GM12878 (cell line): ENCODE measurements around the gene RAB6D. TPM values are rescaled to one million over a fixed set of nuclear protein-coding genes. Genes with fewer than 3 reads are reported as not detected.
"Not testable (repeated sequence)": the region's sequence is repeated elsewhere in the genome, so short reads cannot be mapped to it uniquely, and the experiment has no call there.

ENCODE experiments used
- ATAC-seq: fragments of 200-7000 bp; cut with Tn5 transposase; 3 replicates; pipeline ENCODE4 v1.9.1; 2020; ENCODE audit warnings: mild to moderate bottlenecking, moderate library complexity
- BruUV-seq: library from RNA; stranded (reverse); fragments of 400-500 nt; replicated peaks from 2 replicates; lab custom pipeline; 2021; lab: Mats Ljungman, UMichigan
- CTCF ChIA-PET: fragments of 300-600 bp; sonication (Branson Sonifier 250); formaldehyde crosslinking; extraction: SDS; loops from one replicate; lab custom pipeline; 2021; ENCODE audit warnings: inconsistent platforms; lab: Yijun Ruan, JAX
- POLR2A ChIA-PET: fragments of 350-600 bp; formaldehyde crosslinking; extraction: SDS; loops from one replicate; lab custom pipeline; 2021; ENCODE audit warnings: inconsistent platforms; lab: Charles Lee
- RAD21 ChIA-PET: fragments of 300-600 bp; sonication (Branson Sonifier 250); formaldehyde crosslinking; loops from one replicate; lab custom pipeline; 2023; ENCODE audit warnings: antibody characterized with exemption; ENCODE audit not compliant: unreplicated experiment; lab: Charles Lee
- SMC1A ChIA-PET: fragments of 300-600 bp; sonication (Branson Sonifier 250); formaldehyde crosslinking; loops from one replicate; lab custom pipeline; 2023; ENCODE audit not compliant: unreplicated experiment, uncharacterized antibody; lab: Charles Lee
- DNase-seq: peaks from one replicate; pipeline ENCODE4 v3.0.0-alpha.2; 2011; ENCODE audit warnings: low read depth, low spot score
- FAIRE-seq: peaks from 3 replicates; lab custom pipeline; 2011; peaks lifted over from hg19 to GRCh38; lab: Jason Lieb, UNC
- H2AFZ ChIP-seq: 2 replicates; pipeline ENCODE4 v1.6.0; 2011; ENCODE audit warnings: low read depth, low read length, control low read depth; ENCODE audit not compliant: control insufficient read depth
- H3K27ac ChIP-seq: 2 replicates; pipeline ENCODE4 v1.5.1; 2011; ENCODE audit warnings: control low read depth; ENCODE audit not compliant: control insufficient read depth, insufficient read depth
- H3K27me3 ChIP-seq, 2 experiments: replicated peaks in 1 of 2; 2 replicates each; pipeline versions ENCODE4 v1.6.0 to v1.6.1; 2011; ENCODE audit warnings: low read length in 1 of 2; ENCODE audit not compliant: control insufficient read depth in 2 of 2, insufficient read depth in 2 of 2
- H3K36me3 ChIP-seq, 2 experiments: 2 replicates each; pipeline ENCODE4 v1.5.1; 2011; ENCODE audit warnings: low read length in 1 of 2; ENCODE audit not compliant: control insufficient read depth in 2 of 2, insufficient read depth in 2 of 2
- H3K4me1 ChIP-seq: 2 replicates; pipeline ENCODE4 v1.6.1; 2011; ENCODE audit warnings: mild to moderate bottlenecking, low read length, moderate library complexity, mixed read lengths; ENCODE audit not compliant: control insufficient read depth, insufficient read depth
- H3K4me2 ChIP-seq: 2 replicates; pipeline ENCODE4 v1.6.0; 2011; ENCODE audit warnings: control low read depth; ENCODE audit not compliant: control insufficient read depth, insufficient read depth
- H3K4me3 ChIP-seq: fragments of 200-600 bp; sonication (generic); 2 replicates; pipeline ENCODE4 v1.5.1; 2016
- H3K79me2 ChIP-seq: 2 replicates; pipeline ENCODE4 v1.6.0; 2011; ENCODE audit warnings: low read length; ENCODE audit not compliant: control insufficient read depth, insufficient read depth
- H3K9ac ChIP-seq: 2 replicates; pipeline ENCODE4 v1.8.0; 2011; ENCODE audit warnings: low read length, control low read depth, mixed read lengths; ENCODE audit not compliant: control insufficient read depth, insufficient read depth
- H3K9me3 ChIP-seq: replicated peaks from 3 replicates; pipeline ENCODE4 v1.5.1; 2011; ENCODE audit warnings: mild to moderate bottlenecking, low read length; ENCODE audit not compliant: control insufficient read depth, insufficient read depth
- H4K20me1 ChIP-seq: 2 replicates; pipeline ENCODE4 v1.6.0; 2011; ENCODE audit not compliant: control insufficient read depth, insufficient read depth
- WGBS: methylation state at CpG from one replicate; pipeline ENCODE4 v1.1.6; 2016; ENCODE audit warnings: low lambda C conversion rate; ENCODE audit not compliant: insufficient replicate concordance, insufficient coverage; ENCODE audit errors: missing lambda C conversion rate; 5-methylcytosine and 5-hydroxymethylcytosine counted together
- in situ Hi-C: fragments of 300-500 bp; cut with MboI; formaldehyde crosslinking; loops from 9 replicates; pipeline ENCODE4 v1.14.3; 2018; ENCODE audit warnings: mixed read lengths
- intact Hi-C: fragments of 100-400 bp; cut with micrococcal nuclease; formaldehyde crosslinking; loops from one replicate; pipeline ENCODE4 v1.14.2; 2022; ENCODE audit not compliant: unreplicated experiment
- polyA plus RNA-seq, 11 experiments: library from polyadenylated mRNA; depleted of rRNA in 4 of 11; unstranded in 6 of 11; stranded (reverse) in 5 of 11; fragments of >200 nt; fragmentation: Nextera tagmentation in 4 of 11; fragmentation: Illumina TruSeq in 1 of 11; extraction: Ambion mirVana in 4 of 11; extraction: Trizol in 1 of 11; gene quantifications; 1 replicate in 1 of 11; 2 replicates in 10 of 11; pipeline versions ENCODE4 v1.2.1 to v1.2.3, GENCODE V29; 2011 to 2016; ENCODE audit warnings: inconsistent platforms in 2 of 11, missing spikeins in 2 of 11, low read depth in 1 of 11
- total RNA-seq, 4 experiments: library from RNA; depleted of rRNA in 3 of 4; stranded (reverse); fragments of >200 nt in 3 of 4; fragmentation: Illumina TruSeq in 1 of 4; extraction: Trizol in 1 of 4; gene quantifications; 2 replicates each; pipeline versions ENCODE4 v1.2.1 to v1.2.3, GENCODE V29; 2013 to 2021

RAB6D gene
- total and polyA plus RNA-seq, 10 of the 15 experiments (the other 5 are each of a cell fraction or from before 2014, with no cell fraction given) = 0.03 to 0.11 (median 0.05) TPM; not detected in 6

- BruUV-seq, intact Hi-C loops, DNase-seq, H3K9me3 ChIP-seq, H3K9ac ChIP-seq, H4K20me1 ChIP-seq, RAD21 ChIA-PET, H3K4me1 ChIP-seq, POLR2A ChIA-PET, H3K4me3 ChIP-seq, H3K4me2 ChIP-seq, CTCF ChIA-PET, H3K27ac ChIP-seq, ATAC-seq, H3K27me3 ChIP-seq, H2AFZ ChIP-seq, H3K79me2 ChIP-seq, FAIRE-seq, H3K36me3 ChIP-seq, in situ Hi-C loops, SMC1A ChIA-PET: not testable (repeated sequence)
- 27% methylated on average over 10 of the region's 11 CpGs for WGBS
Measured at GRCh38 chr2:131391471-131391870, 27.5 kb upstream of the RAB6D start.

GRCh38 chr2:131390495-131391130 lies 26.6 kb upstream of the RAB6D start:
- intact Hi-C loops, H3K9ac ChIP-seq, H3K4me1 ChIP-seq, H3K4me2 ChIP-seq, ATAC-seq, in situ Hi-C loops, H3K9me3 ChIP-seq, H3K27ac ChIP-seq, CTCF ChIA-PET, SMC1A ChIA-PET, RAD21 ChIA-PET, H3K79me2 ChIP-seq, H3K36me3 ChIP-seq, H3K27me3 ChIP-seq, FAIRE-seq, H3K4me3 ChIP-seq, H2AFZ ChIP-seq, H4K20me1 ChIP-seq, DNase-seq, POLR2A ChIA-PET, BruUV-seq: not testable (repeated sequence)
- WGBS = 15% methylated on average over 9 of the region's 9 CpGs
